HepG2 (cell line): Measurements from ENCODE around the gene MRFAP1L1. TPM values are rescaled to one million over a fixed set of nuclear protein-coding genes. Genes with fewer than 3 reads are reported as not detected.

ENCODE experiments used
- ATAC-seq: fragments of 200-7000 bp; cut with Tn5 transposase; 3 replicates; pipeline ENCODE4 v1.9.1; 2020; ENCODE audit warnings: mild to moderate bottlenecking, moderate library complexity
- BruUV-seq: library from RNA; stranded (reverse); fragments of 400-500 nt; replicated peaks from 2 replicates; lab custom pipeline; 2021; lab: Mats Ljungman, UMichigan
- CTCF ChIA-PET: fragments of 300-600 bp; formaldehyde crosslinking; extraction: SDS; loops from one replicate; lab custom pipeline; 2021; ENCODE audit warnings: low total read pairs, inconsistent platforms, low intra/inter-chr PET ratio; lab: Yijun Ruan, JAX
- POLR2A ChIA-PET: fragments of 350-600 bp; sonication (Branson Sonifier 250); formaldehyde crosslinking; loops from one replicate; lab custom pipeline; 2020; ENCODE audit warnings: antibody characterized with exemption, inconsistent platforms; lab: Yijun Ruan, JAX
- DNase-seq: peaks from one replicate; pipeline ENCODE4 v3.0.0-alpha.2; 2015; ENCODE audit warnings: low spot score
- FAIRE-seq: peaks from 3 replicates; lab custom pipeline; 2011; peaks lifted over from hg19 to GRCh38; lab: Jason Lieb, UNC
- H2AFZ ChIP-seq: one replicate; pipeline ENCODE4 v1.6.1; 2011; ENCODE audit warnings: low read length, inconsistent platforms
- H3K27ac ChIP-seq: fragments of 300-600 bp; 3 replicates; pipeline ENCODE4 v1.8.0; 2011; ENCODE audit warnings: mixed run types, mild to moderate bottlenecking, mixed read lengths, low read length, inconsistent platforms; ENCODE audit not compliant: insufficient read depth; ENCODE audit errors: extremely low read length
- H3K27me3 ChIP-seq, 2 experiments: fragments of 200-600 bp in 1 of 2; 2 replicates in 1 of 2; 3 replicates in 1 of 2; pipeline versions ENCODE4 v1.6.0 to v1.8.0; 2011; ENCODE audit warnings: low read length in 2 of 2, mild to moderate bottlenecking in 2 of 2, moderate library complexity in 2 of 2, inconsistent platforms in 1 of 2; ENCODE audit not compliant: insufficient read depth in 2 of 2, control insufficient read depth in 1 of 2
- H3K36me3 ChIP-seq, 2 experiments: fragments of 200-600 bp in 1 of 2; replicated peaks in 1 of 2; 2 replicates in 1 of 2; 3 replicates in 1 of 2; pipeline versions ENCODE4 v1.5.1 to v1.8.0; 2011; ENCODE audit warnings: low read length in 2 of 2, inconsistent platforms in 1 of 2; ENCODE audit not compliant: insufficient read depth in 2 of 2, control insufficient read depth in 1 of 2
- H3K4me1 ChIP-seq: 2 replicates; pipeline ENCODE4 v1.5.1; 2012; ENCODE audit warnings: low read length, inconsistent platforms; ENCODE audit not compliant: insufficient read depth
- H3K4me2 ChIP-seq: 2 replicates; pipeline ENCODE4 v1.6.0; 2011; ENCODE audit warnings: low read depth, low read length, inconsistent platforms
- H3K4me3 ChIP-seq, 3 experiments: fragments of 200-600 bp in 1 of 3; sonication (generic), shearing (Covaris generic) in 1 of 3; replicated peaks in 1 of 3; 2 replicates each; pipeline ENCODE4 v1.5.1; 2011 to 2016; ENCODE audit warnings: low read length in 3 of 3, inconsistent platforms in 2 of 3, low read depth in 2 of 3, mild to moderate bottlenecking in 2 of 3, control low read depth in 1 of 3, mixed read lengths in 1 of 3; ENCODE audit not compliant: insufficient read depth in 1 of 3
- H3K79me2 ChIP-seq: one replicate; pipeline ENCODE4 v1.6.1; 2011; ENCODE audit warnings: low read length, inconsistent platforms; ENCODE audit not compliant: insufficient read depth
- H3K9ac ChIP-seq: 2 replicates; pipeline ENCODE4 v1.6.0; 2011; ENCODE audit warnings: mild to moderate bottlenecking, low read depth, low read length, inconsistent platforms; ENCODE audit not compliant: insufficient read depth
- H3K9me3 ChIP-seq: 2 replicates; pipeline ENCODE4 v1.5.1; 2012; ENCODE audit warnings: mild to moderate bottlenecking, low read length
- H4K20me1 ChIP-seq: 2 replicates; pipeline ENCODE4 v1.6.0; 2011; ENCODE audit warnings: inconsistent platforms, mild to moderate bottlenecking, low read length, moderate library complexity; ENCODE audit not compliant: insufficient read depth
- BCL3 ChIP-seq: sonication (generic); formaldehyde crosslinking; IDR thresholded peaks from 2 replicates; pipeline ENCODE4 v1.5.1; 2020; ENCODE audit warnings: mild to moderate bottlenecking, missing genetic modification reagents, moderate library complexity
- PAF1 ChIP-seq: IDR thresholded peaks from 2 replicates; pipeline ENCODE4 v1.6.1; 2016; ENCODE audit warnings: missing genetic modification reagents, missing compliant biosample characterization
- POGK ChIP-seq: sonication (generic); formaldehyde crosslinking; conservative IDR thresholded peaks from 2 replicates; pipeline ENCODE4 v1.8.0; 2022; ENCODE audit warnings: mild to moderate bottlenecking, moderate library complexity, missing genetic modification reagents
- RBFOX2 ChIP-seq: fragments of 200-400 bp; formaldehyde crosslinking; IDR thresholded peaks from 2 replicates; pipeline ENCODE4 v1.6.1; 2017; ENCODE audit warnings: low read depth, mild to moderate bottlenecking, low read length
- RFXAP ChIP-seq: sonication (generic); formaldehyde crosslinking; IDR thresholded peaks from 2 replicates; pipeline ENCODE4 v1.4.0; 2020; ENCODE audit warnings: missing genetic modification reagents, borderline replicate concordance
- SNRNP70 ChIP-seq: fragments of 200-400 bp; formaldehyde crosslinking; IDR thresholded peaks from 2 replicates; pipeline ENCODE4 v1.6.1; 2017; ENCODE audit warnings: mild to moderate bottlenecking, low read depth, low read length, moderate library complexity
- ZC3H4 ChIP-seq: sonication (generic); formaldehyde crosslinking; IDR thresholded peaks from 2 replicates; pipeline ENCODE4 v1.4.0; 2020; ENCODE audit warnings: missing genetic modification reagents, borderline replicate concordance
- ZFP62 ChIP-seq: sonication (generic); formaldehyde crosslinking; IDR thresholded peaks from 2 replicates; pipeline ENCODE4 v1.4.0; 2020; ENCODE audit warnings: missing genetic modification reagents
- ZNF446 ChIP-seq: sonication (generic); formaldehyde crosslinking; IDR thresholded peaks from 2 replicates; pipeline ENCODE4 v1.5.0; 2020; ENCODE audit warnings: mild to moderate bottlenecking, missing genetic modification reagents
- ZNF740 ChIP-seq: sonication (generic); formaldehyde crosslinking; IDR thresholded peaks from 2 replicates; pipeline ENCODE4 v1.4.0; 2020; ENCODE audit warnings: missing genetic modification reagents
- ZNF775 ChIP-seq: sonication (generic); formaldehyde crosslinking; IDR thresholded peaks from 2 replicates; pipeline ENCODE4 v1.4.0; 2020; ENCODE audit warnings: missing genetic modification reagents, mild to moderate bottlenecking, moderate library complexity, borderline replicate concordance
- WGBS: methylation state at CpG from one replicate; pipeline ENCODE4 v1.1.6; 2017; ENCODE audit warnings: low lambda C conversion rate; 5-methylcytosine and 5-hydroxymethylcytosine counted together
- in situ Hi-C: cut with HindIII; loops from 2 replicates; pipeline ENCODE4 v1.10.0; 2017; ENCODE audit warnings: low pct_unique_long_range_greater_than_20kb; ENCODE audit not compliant: extremely low pct_ligation_motif_present
- intact Hi-C: fragments of 100-400 bp; cut with micrococcal nuclease; formaldehyde crosslinking; loops from one replicate; pipeline ENCODE4 v1.10.0; 2022; ENCODE audit not compliant: unreplicated experiment
- polyA plus RNA-seq, 8 experiments: library from polyadenylated mRNA; depleted of rRNA in 3 of 8; stranded (reverse) in 7 of 8; unstranded in 1 of 8; fragments of >200 nt; fragmentation: Illumina TruSeq in 4 of 8; extraction: Trizol in 4 of 8; gene quantifications; 2 replicates each; pipeline versions ENCODE4 v1.2.1 to v1.2.3, GENCODE V29; 2011 to 2016; ENCODE audit warnings: low read depth in 4 of 8, missing spikeins in 1 of 8, mixed read lengths in 1 of 8; ENCODE audit not compliant: insufficient read depth in 1 of 8
- total RNA-seq, 5 experiments: library from RNA; depleted of rRNA; stranded (reverse); fragments of >200 nt; fragmentation: Illumina TruSeq; extraction: Trizol; gene quantifications; 2 replicates each; pipeline ENCODE4 v1.2.3, GENCODE V29; 2016; ENCODE audit warnings: low read depth in 1 of 5
- TF ChIP-seq, protein P1 (sequence below): sonication (generic); formaldehyde crosslinking; IDR thresholded peaks from 2 replicates; pipeline ENCODE4 v1.4.0; 2020; ENCODE audit warnings: missing genetic modification reagents

The MRFAP1L1 gene
- total and polyA plus RNA-seq, 2 of the 13 experiments (the other 11 are each of a cell fraction or from before 2014, with no cell fraction given) = 44.8 to 76.6 TPM

- intact Hi-C loops = no loop called here
- Histone ChIP-seq H3K9ac (peak overlapping the region; percentile 91; the same call in 1 of the 2 replicates), H3K27ac (peak overlapping the region; percentile 84), H3K9me3 (no peaks in the 10 kb centered on the region), H3K36me3 (peaks cover 4 to 12% of the 10 kb centered on the region in 2 experiments; a peak in 3 of 5 replicates), H2AFZ (no peak overlapping the region), H3K79me2 (peaks cover 39% of the 10 kb centered on the region), H3K4me2 (peak overlapping the region; percentile 93), H3K27me3 (no peaks in the 10 kb centered on the region; a peak in 1 of 5 replicates), H3K4me1 (peaks cover 54% of the 10 kb centered on the region), H3K4me3 (peak overlapping the region in 1 of 3 experiments; percentile 49; a peak in 3 of 6 replicates), H4K20me1 (peaks cover 10% of the 10 kb centered on the region; the same call in 1 of the 2 replicates)
- WGBS = 71% methylated on average over 5 of the region's 8 CpGs
- DNase-seq (no peak), FAIRE-seq (no peak), ATAC-seq (no peak)
- ChIA-PET CTCF (no interaction called here), POLR2A (interaction anchor here (1.4 to 4.6 kb wide), 9 partner anchors 9 to 197 kb away, joined by 5 to 65 read pairs (median 8); partner anchors contain the start of genes BLOC1S4 and MRFAP1L1)
- in situ Hi-C loops = no loop called here
- BruUV-seq = no TSS peak
- 0 out of 2 replicates have a peak, but pooled peaks have one; percentile 38 for TF ChIP-seq POGK (CRISPR knock-in tag)
- no peak for TF ChIP-seq RFXAP (CRISPR knock-in tag)
- TF ChIP-seq RBFOX2 = 0 out of 2 replicates have a peak, but pooled peaks have one; percentile 28
- TF ChIP-seq ZNF775 (CRISPR knock-in tag) = no peak
- TF ChIP-seq SNRNP70 = no peak
- TF ChIP-seq ZFP62 (CRISPR knock-in tag) = no peak
- TF ChIP-seq PAF1 = peak; percentile 66
- no peak for TF ChIP-seq ZNF740
- no peak for TF ChIP-seq ZNF446 (CRISPR knock-in tag)
- TF ChIP-seq ZC3H4 (CRISPR knock-in tag) = peak; percentile 86; the same call in 1 of the 2 replicates
- TF ChIP-seq, protein P1, sequence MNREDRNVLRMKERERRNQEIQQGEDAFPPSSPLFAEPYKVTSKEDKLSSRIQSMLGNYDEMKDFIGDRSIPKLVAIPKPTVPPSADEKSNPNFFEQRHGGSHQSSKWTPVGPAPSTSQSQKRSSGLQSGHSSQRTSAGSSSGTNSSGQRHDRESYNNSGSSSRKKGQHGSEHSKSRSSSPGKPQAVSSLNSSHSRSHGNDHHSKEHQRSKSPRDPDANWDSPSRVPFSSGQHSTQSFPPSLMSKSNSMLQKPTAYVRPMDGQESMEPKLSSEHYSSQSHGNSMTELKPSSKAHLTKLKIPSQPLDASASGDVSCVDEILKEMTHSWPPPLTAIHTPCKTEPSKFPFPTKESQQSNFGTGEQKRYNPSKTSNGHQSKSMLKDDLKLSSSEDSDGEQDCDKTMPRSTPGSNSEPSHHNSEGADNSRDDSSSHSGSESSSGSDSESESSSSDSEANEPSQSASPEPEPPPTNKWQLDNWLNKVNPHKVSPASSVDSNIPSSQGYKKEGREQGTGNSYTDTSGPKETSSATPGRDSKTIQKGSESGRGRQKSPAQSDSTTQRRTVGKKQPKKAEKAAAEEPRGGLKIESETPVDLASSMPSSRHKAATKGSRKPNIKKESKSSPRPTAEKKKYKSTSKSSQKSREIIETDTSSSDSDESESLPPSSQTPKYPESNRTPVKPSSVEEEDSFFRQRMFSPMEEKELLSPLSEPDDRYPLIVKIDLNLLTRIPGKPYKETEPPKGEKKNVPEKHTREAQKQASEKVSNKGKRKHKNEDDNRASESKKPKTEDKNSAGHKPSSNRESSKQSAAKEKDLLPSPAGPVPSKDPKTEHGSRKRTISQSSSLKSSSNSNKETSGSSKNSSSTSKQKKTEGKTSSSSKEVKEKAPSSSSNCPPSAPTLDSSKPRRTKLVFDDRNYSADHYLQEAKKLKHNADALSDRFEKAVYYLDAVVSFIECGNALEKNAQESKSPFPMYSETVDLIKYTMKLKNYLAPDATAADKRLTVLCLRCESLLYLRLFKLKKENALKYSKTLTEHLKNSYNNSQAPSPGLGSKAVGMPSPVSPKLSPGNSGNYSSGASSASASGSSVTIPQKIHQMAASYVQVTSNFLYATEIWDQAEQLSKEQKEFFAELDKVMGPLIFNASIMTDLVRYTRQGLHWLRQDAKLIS (CRISPR knock-in tag) = no peak
- no peak for TF ChIP-seq BCL3 (CRISPR knock-in tag)
Measured at GRCh38 chr4:6696611-6697010, 13.1 kb downstream of the MRFAP1L1 start.
